Endothelial cell of umbilical vein (primary cell): ENCODE measurements around the gene LDLRAD3. TPM values are rescaled to one million over a fixed set of nuclear protein-coding genes. Genes with fewer than 3 reads are reported as not detected.
"Not testable (repeated sequence)": the region's sequence is repeated elsewhere in the genome, so short reads cannot be mapped to it uniquely, and the experiment has no call there.

ENCODE experiments used
- BruUV-seq: library from RNA; stranded (reverse); fragments of 400-500 nt; replicated peaks from 2 replicates; lab custom pipeline; 2021; lab: Mats Ljungman, UMichigan
- CTCF ChIA-PET: fragments of 300-600, 350-600 bp; sonication (Branson Sonifier 250); formaldehyde crosslinking; loops from one replicate; lab custom pipeline; 2021; ENCODE audit warnings: antibody characterized with exemption, inconsistent platforms; lab: Charles Lee
- POLR2A ChIA-PET: fragments of 300-600, 350-600 bp; sonication (Branson Sonifier 250); formaldehyde crosslinking; loops from one replicate; lab custom pipeline; 2021; ENCODE audit warnings: antibody characterized with exemption, inconsistent platforms; lab: Charles Lee
- DNase-seq: peaks from one replicate; pipeline ENCODE4 v3.0.0-alpha.2; 2011; ENCODE audit warnings: low read depth, low spot score
- FAIRE-seq: peaks from 2 replicates; lab custom pipeline; 2011; peaks lifted over from hg19 to GRCh38; lab: Jason Lieb, UNC
- H2AFZ ChIP-seq: 2 replicates; pipeline ENCODE4 v1.6.0; 2012; ENCODE audit warnings: low read depth, low read length, control low read depth, inconsistent platforms
- H3K27ac ChIP-seq: 2 replicates; pipeline ENCODE4 v1.5.1; 2011; ENCODE audit warnings: low read depth, mild to moderate bottlenecking, control low read depth, low read length, moderate library complexity; ENCODE audit not compliant: insufficient read depth
- H3K27me3 ChIP-seq, 2 experiments: 2 replicates each; pipeline versions ENCODE4 v1.6.0 to v1.6.1; 2011; ENCODE audit warnings: low read length in 2 of 2, mixed read lengths in 1 of 2; ENCODE audit not compliant: control insufficient read depth in 2 of 2, insufficient read depth in 2 of 2
- H3K36me3 ChIP-seq, 2 experiments: 2 replicates in 1 of 2; 3 replicates in 1 of 2; pipeline ENCODE4 v1.5.1; 2011; ENCODE audit warnings: low read length in 2 of 2, mild to moderate bottlenecking in 1 of 2, moderate library complexity in 1 of 2; ENCODE audit not compliant: control insufficient read depth in 2 of 2, insufficient read depth in 2 of 2; ENCODE audit errors: extremely low read depth in 1 of 2
- H3K4me1 ChIP-seq: 3 replicates; pipeline ENCODE4 v1.5.1; 2011; ENCODE audit warnings: mild to moderate bottlenecking, low read length; ENCODE audit not compliant: control insufficient read depth, insufficient read depth; ENCODE audit errors: extremely low read depth
- H3K4me2 ChIP-seq: 2 replicates; pipeline ENCODE4 v1.6.1; 2011; ENCODE audit warnings: low read length, control low read depth, mixed read lengths; ENCODE audit not compliant: insufficient read depth
- H3K4me3 ChIP-seq, 3 experiments: fragments of 200-600 bp in 1 of 3; sonication (generic), shearing (Covaris generic) in 1 of 3; replicated peaks in 1 of 3; 2 replicates each; pipeline ENCODE4 v1.5.1; 2011 to 2016; ENCODE audit warnings: control low read depth in 3 of 3, low read length in 3 of 3, mild to moderate bottlenecking in 2 of 3, inconsistent platforms in 1 of 3, low read depth in 1 of 3, moderate library complexity in 1 of 3; ENCODE audit not compliant: insufficient read depth in 1 of 3
- H3K79me2 ChIP-seq: 2 replicates; pipeline ENCODE4 v1.6.0; 2012; ENCODE audit warnings: low read length, inconsistent platforms; ENCODE audit not compliant: control insufficient read depth, insufficient read depth
- H3K9ac ChIP-seq: replicated peaks from 2 replicates; pipeline ENCODE3; 2011; ENCODE audit warnings: low read length, control low read depth; ENCODE audit not compliant: insufficient read depth; ENCODE audit errors: extremely low read depth
- H3K9me1 ChIP-seq: replicated peaks from 3 replicates; pipeline ENCODE4 v1.6.0; 2011; ENCODE audit warnings: mild to moderate bottlenecking, low read length; ENCODE audit not compliant: control insufficient read depth, insufficient read depth; ENCODE audit errors: extremely low read depth
- H3K9me3 ChIP-seq: replicated peaks from 2 replicates; pipeline ENCODE4 v1.5.1; 2012; ENCODE audit warnings: low read length, inconsistent platforms; ENCODE audit not compliant: control insufficient read depth, insufficient read depth
- H4K20me1 ChIP-seq: replicated peaks from 2 replicates; pipeline ENCODE3; 2011; ENCODE audit warnings: mild to moderate bottlenecking, low read length; ENCODE audit not compliant: control insufficient read depth, insufficient read depth; ENCODE audit errors: extremely low read depth
- CTCF ChIP-seq, 2 donors: IDR thresholded peaks; 1 replicate in 1 of 2; 2 replicates in 1 of 2; pipeline ENCODE4 v1.5.1; 2011; ENCODE audit warnings: low read length in 2 of 2, mild to moderate bottlenecking in 2 of 2, moderate library complexity in 2 of 2, control low read depth in 1 of 2, inconsistent platforms in 1 of 2, low read depth in 1 of 2; ENCODE audit not compliant: insufficient read depth in 1 of 2; ENCODE audit errors: extremely low read depth in 1 of 2
- EZH2 ChIP-seq: IDR thresholded peaks from 2 replicates; pipeline ENCODE4 v1.6.1; 2012; ENCODE audit warnings: borderline replicate concordance, low read depth, mild to moderate bottlenecking, moderate library complexity, low read length, inconsistent platforms; ENCODE audit not compliant: severe bottlenecking
- FOS ChIP-seq: IDR thresholded peaks from 2 replicates; pipeline ENCODE4 v1.6.1; 2011; ENCODE audit warnings: mild to moderate bottlenecking, low read length, moderate library complexity, borderline replicate concordance; ENCODE audit not compliant: insufficient read depth
- JUN ChIP-seq: IDR thresholded peaks from 2 replicates; pipeline ENCODE4 v1.6.1; 2011; ENCODE audit warnings: borderline replicate concordance, low read depth; ENCODE audit not compliant: insufficient read length, insufficient read depth
- MYC ChIP-seq: IDR thresholded peaks from one replicate; pipeline ENCODE4 v1.6.1; 2011; ENCODE audit warnings: mild to moderate bottlenecking, low read depth, low read length
- POLR2A ChIP-seq: IDR thresholded peaks from 2 replicates; pipeline ENCODE4 v1.6.1; 2012; ENCODE audit warnings: low read depth, mild to moderate bottlenecking, control low read depth, low read length
- dilution Hi-C: fragments of 300-500 bp; cut with MboI; formaldehyde crosslinking; loops from one replicate; pipeline ENCODE4 v1.15.0; 2019; ENCODE audit warnings: low sequenced_read_pairs; ENCODE audit not compliant: extremely low pct_ligation_motif_present
- intact Hi-C: fragments of 100-400 bp; cut with micrococcal nuclease; formaldehyde crosslinking; loops from one replicate; pipeline ENCODE4 v1.10.0; 2022
- polyA plus RNA-seq, 4 experiments: library from polyadenylated mRNA; depleted of rRNA in 3 of 4; stranded (reverse) in 3 of 4; unstranded in 1 of 4; fragments of >200 nt; gene quantifications; 2 replicates each; pipeline versions ENCODE4 v1.2.1 to v1.2.3, GENCODE V29; 2011 to 2012; ENCODE audit warnings: missing spikeins in 1 of 4
- total RNA-seq: library from RNA; stranded (reverse); gene quantifications from 2 replicates; pipeline ENCODE4 v1.2.3, GENCODE V29; 2021

The LDLRAD3 gene
- total and polyA plus RNA-seq, 2 donors (not counting 3 experiments of a cell fraction or from before 2014, with no cell fraction given), result 17.9 to 25.1 TPM

GRCh38 chr11:36187622-36188021 lies 243.8 kb downstream of the LDLRAD3 start:
- POLR2A ChIA-PET, result no interaction called here

GRCh38 chr11:36189735-36190134 lies 245.9 kb downstream of the LDLRAD3 start:
- not testable (repeated sequence) for FAIRE-seq

More at GRCh38 chr11:36187622-36188021, 243.8 kb downstream of the LDLRAD3 start:
- no peaks in the 10 kb centered on the region for H3K36me3 ChIP-seq
- H3K4me2 ChIP-seq, result no peak overlapping the region
- dilution Hi-C loops (no loop called here), intact Hi-C loops (no loop called here)
- BruUV-seq, result no TSS peak
- no peak overlapping the region for H2AFZ ChIP-seq
- H3K27ac ChIP-seq, result no peak overlapping the region
- FAIRE-seq (no peak), DNase-seq (no peak)
- peaks cover 2% of the 10 kb centered on the region for H3K9me1 ChIP-seq
- no peaks in the 10 kb centered on the region for H3K9me3 ChIP-seq
- H3K4me1 ChIP-seq, result no peaks in the 10 kb centered on the region
- H3K79me2 ChIP-seq, result no peaks in the 10 kb centered on the region
- no peak overlapping the region for H3K4me3 ChIP-seq
- no peaks in the 10 kb centered on the region for H4K20me1 ChIP-seq
- H3K27me3 ChIP-seq, result no peaks in the 10 kb centered on the region
- TF ChIP-seq JUN (no peak), FOS (no peak), POLR2A (no peak), EZH2 (no peak), MYC (no peak), CTCF (IDR thresholded peaks at IDR 0.05; ENCODE audit: extremely low read depth in 1 of 2, insufficient read depth in 1 of 2, low read depth in 1 of 2, low read length in 2 of 2) (no peak)
- H3K9ac ChIP-seq, result no peak overlapping the region
- CTCF ChIA-PET, result no interaction called here

More at GRCh38 chr11:36189735-36190134, 245.9 kb downstream of the LDLRAD3 start:
- BruUV-seq, H3K4me2 ChIP-seq, dilution Hi-C loops, H3K4me1 ChIP-seq, H3K9me1 ChIP-seq, DNase-seq, POLR2A ChIA-PET, H3K27me3 ChIP-seq, H3K4me3 ChIP-seq, H3K79me2 ChIP-seq, H3K9ac ChIP-seq, CTCF ChIA-PET, intact Hi-C loops, H2AFZ ChIP-seq, H4K20me1 ChIP-seq, H3K9me3 ChIP-seq, H3K27ac ChIP-seq, H3K36me3 ChIP-seq: not testable (repeated sequence)
